ENCODE measurements around the gene ADARB1. TPM values are rescaled to one million over a fixed set of nuclear protein-coding genes. Genes with fewer than 3 reads are reported as not detected.

ADARB1 gene
- total and polyA plus RNA-seq, 9 of the 15 experiments (the other 6 are each of a cell fraction or from before 2014, with no cell fraction given), result 6.7 to 16.0 (median 8.3) TPM

DNA sequence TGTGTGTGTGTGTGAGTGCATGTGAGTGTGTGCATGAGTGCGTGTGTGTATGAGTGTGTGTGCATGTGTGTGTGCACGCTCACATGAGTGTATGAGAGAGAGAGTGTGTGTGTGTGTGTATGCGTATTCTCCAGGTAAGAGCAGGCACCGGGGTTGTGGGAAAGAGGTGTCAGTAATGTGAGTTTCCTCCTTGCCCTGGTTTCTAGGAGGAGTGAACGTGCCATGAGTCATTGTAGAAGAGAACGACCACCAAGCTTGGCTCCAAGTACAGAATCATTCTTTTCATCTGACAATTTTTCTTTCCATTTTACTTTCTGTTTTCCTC is 134.2 kb downstream of the ADARB1 start (continued):
- TF ChIP-seq HSF4 (CRISPR knock-in tag; IDR thresholded peaks at IDR 0.05; ENCODE audit: borderline replicate concordance) (no peak), BRF1 (IDR thresholded peaks at IDR 0.05; ENCODE audit: borderline replicate concordance, extremely low read depth, insufficient read length) (no peak)
- TF ChIP-seq, protein P1, sequence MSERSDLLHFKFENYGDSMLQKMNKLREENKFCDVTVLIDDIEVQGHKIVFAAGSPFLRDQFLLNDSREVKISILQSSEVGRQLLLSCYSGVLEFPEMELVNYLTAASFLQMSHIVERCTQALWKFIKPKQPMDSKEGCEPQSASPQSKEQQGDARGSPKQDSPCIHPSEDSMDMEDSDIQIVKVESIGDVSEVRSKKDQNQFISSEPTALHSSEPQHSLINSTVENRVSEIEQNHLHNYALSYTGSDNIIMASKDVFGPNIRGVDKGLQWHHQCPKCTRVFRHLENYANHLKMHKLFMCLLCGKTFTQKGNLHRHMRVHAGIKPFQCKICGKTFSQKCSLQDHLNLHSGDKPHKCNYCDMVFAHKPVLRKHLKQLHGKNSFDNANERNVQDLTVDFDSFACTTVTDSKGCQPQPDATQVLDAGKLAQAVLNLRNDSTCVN (CRISPR knock-in tag; IDR thresholded peaks at IDR 0.05), result 0 out of 2 replicates have a peak, but pooled peaks have one; percentile 27
- TF ChIP-seq, protein P2, sequence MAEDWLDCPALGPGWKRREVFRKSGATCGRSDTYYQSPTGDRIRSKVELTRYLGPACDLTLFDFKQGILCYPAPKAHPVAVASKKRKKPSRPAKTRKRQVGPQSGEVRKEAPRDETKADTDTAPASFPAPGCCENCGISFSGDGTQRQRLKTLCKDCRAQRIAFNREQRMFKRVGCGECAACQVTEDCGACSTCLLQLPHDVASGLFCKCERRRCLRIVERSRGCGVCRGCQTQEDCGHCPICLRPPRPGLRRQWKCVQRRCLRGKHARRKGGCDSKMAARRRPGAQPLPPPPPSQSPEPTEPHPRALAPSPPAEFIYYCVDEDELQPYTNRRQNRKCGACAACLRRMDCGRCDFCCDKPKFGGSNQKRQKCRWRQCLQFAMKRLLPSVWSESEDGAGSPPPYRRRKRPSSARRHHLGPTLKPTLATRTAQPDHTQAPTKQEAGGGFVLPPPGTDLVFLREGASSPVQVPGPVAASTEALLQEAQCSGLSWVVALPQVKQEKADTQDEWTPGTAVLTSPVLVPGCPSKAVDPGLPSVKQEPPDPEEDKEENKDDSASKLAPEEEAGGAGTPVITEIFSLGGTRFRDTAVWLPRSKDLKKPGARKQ (CRISPR knock-in tag; IDR thresholded peaks at IDR 0.05), result no peak
- TF ChIP-seq, protein P3, sequence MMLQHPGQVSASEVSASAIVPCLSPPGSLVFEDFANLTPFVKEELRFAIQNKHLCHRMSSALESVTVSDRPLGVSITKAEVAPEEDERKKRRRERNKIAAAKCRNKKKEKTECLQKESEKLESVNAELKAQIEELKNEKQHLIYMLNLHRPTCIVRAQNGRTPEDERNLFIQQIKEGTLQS (IDR thresholded peaks at IDR 0.05), result no peak
- TF ChIP-seq, protein P3 (CRISPR knock-in tag; conservative IDR thresholded peaks at IDR 0.05), result no peak

DNA sequence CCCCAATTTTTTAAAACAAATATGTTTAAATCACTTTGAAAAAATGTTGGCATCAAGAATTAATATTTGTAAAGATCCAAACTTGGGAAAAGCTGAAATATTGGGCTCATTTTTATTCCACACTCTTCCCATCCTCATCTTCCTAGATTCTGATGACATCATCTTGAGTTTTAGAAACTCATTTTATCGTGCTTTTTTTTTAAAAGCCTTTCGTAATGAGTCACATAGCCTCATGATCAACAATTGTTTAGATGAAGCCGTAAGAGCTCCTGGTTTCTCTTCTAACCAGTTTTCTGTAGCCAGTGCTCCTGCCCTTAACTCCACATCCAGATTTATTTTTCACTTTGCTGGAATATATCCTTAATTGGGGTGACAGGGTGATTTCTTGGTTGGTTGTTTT is 134.7 kb downstream of the ADARB1 start:
- H3K27me3 ChIP-seq (ENCODE audit: control insufficient read depth in 2 of 2, insufficient read depth in 2 of 2, low read length in 2 of 2), result peaks cover 0 to 18% of the 10 kb centered on the region in 2 experiments; a peak in 3 of 5 replicates
- H3K9me1 ChIP-seq (ENCODE audit: control insufficient read depth, insufficient read depth, low read length), result no peaks in the 10 kb centered on the region
- H3K36me3 ChIP-seq (ENCODE audit: control insufficient read depth, insufficient read depth, low read length), result no peaks in the 10 kb centered on the region
- in situ Hi-C loops (cut with MboI) (no loop called here), intact Hi-C loops (cut with micrococcal nuclease) (no loop called here)
- no peaks in the 10 kb centered on the region for H3K9me3 ChIP-seq (replicated peaks; ENCODE audit: control insufficient read depth, insufficient read depth, low read depth, low read length)
- no peak overlapping the region for H3K4me2 ChIP-seq (ENCODE audit: insufficient read depth, low read length)
- ATAC-seq (no peak), DNase-seq (ENCODE audit: extremely low read depth in 1 of 4, low spot score in 3 of 4) (no peak), FAIRE-seq (no peak)
- H2AFZ ChIP-seq (ENCODE audit: low read depth, low read length), result no peak overlapping the region
- no peak overlapping the region for H3K27ac ChIP-seq (ENCODE audit: extremely low read depth, low read depth, low read length)
- H4K20me1 ChIP-seq (replicated peaks; ENCODE audit: control insufficient read depth, insufficient read depth, low read length), result no peaks in the 10 kb centered on the region
- 23% methylated on average over 3 of the region's 3 CpGs for WGBS (ENCODE audit: insufficient coverage, low coverage, missing lambda C conversion rate)
- H3K79me2 ChIP-seq (ENCODE audit: control insufficient read depth, insufficient read depth, low read length), result no peaks in the 10 kb centered on the region
- CTCF ChIA-PET (ENCODE audit: low intra/inter-chr PET ratio), result no interaction called here
- H3K9ac ChIP-seq (ENCODE audit: insufficient read depth in 1 of 2, low read depth in 2 of 2, low read length in 2 of 2), result no peak overlapping the region
- POLR2A ChIA-PET, result no interaction called here
- no peak overlapping the region for H3K4me3 ChIP-seq
- peaks cover 3 to 18% of the 10 kb centered on the region in 2 experiments; a peak in 4 of 5 replicates for H3K4me1 ChIP-seq (replicated peaks in 1 of 2; ENCODE audit: control insufficient read depth in 2 of 2, insufficient read depth in 2 of 2, low read length in 2 of 2)
- no TSS peak for BruUV-seq (replicated peaks)
- TF ChIP-seq FOSL1 (tag; conservative IDR thresholded peaks at IDR 0.05), result peak; percentile 58
- TF ChIP-seq RB1 (IDR thresholded peaks at IDR 0.05; ENCODE audit: low read depth), result no peak
- TF ChIP-seq JUND (IDR thresholded peaks at IDR 0.05; ENCODE audit: borderline replicate concordance, low read depth, low read length), result peak; percentile 5; the same call in 1 of the 2 replicates
- TF ChIP-seq JUND (tag; IDR thresholded peaks at IDR 0.05; ENCODE audit: borderline replicate concordance, low read depth, low read length), result peak; percentile 59; the same call in 1 of the 3 replicates
- no peak for TF ChIP-seq BCL6 (CRISPR knock-in tag; IDR thresholded peaks at IDR 0.05)
- TF ChIP-seq C11orf30 (IDR thresholded peaks at IDR 0.05; ENCODE audit: low read depth), result no peak
- no peak for TF ChIP-seq ZNF239 (CRISPR knock-in tag; IDR thresholded peaks at IDR 0.05)
- TF ChIP-seq ATF1 (CRISPR knock-in tag; IDR thresholded peaks at IDR 0.05), result no peak
- TF ChIP-seq ATF1 (tag; IDR thresholded peaks at IDR 0.05), result peak; percentile 37; the same call in 1 of the 2 replicates
- TF ChIP-seq, protein P3 (IDR thresholded peaks at IDR 0.05), result peak; percentile 89
- TF ChIP-seq, protein P3 (CRISPR knock-in tag; conservative IDR thresholded peaks at IDR 0.05), result no peak
- TF ChIP-seq KLF1 (tag; IDR thresholded peaks at IDR 0.05), result no peak
- TF ChIP-seq ZNF384 (IDR thresholded peaks at IDR 0.05; ENCODE audit: low read depth, low read length), result peak; percentile 56; the same call in 1 of the 2 replicates
- TF ChIP-seq ATF7 (IDR thresholded peaks at IDR 0.05), result peak; percentile 64; the same call in 1 of the 2 replicates

Measured in K562 (cell line).